ENCODE data around the gene UNC5B. TPM values are rescaled to one million over a fixed set of nuclear protein-coding genes. Genes with fewer than 3 reads are reported as not detected.

UNC5B gene
- total and polyA plus RNA-seq, 2 donors (not counting 1 experiment from before 2014, with no cell fraction given), result 2.5 to 60.8 TPM

DNA sequence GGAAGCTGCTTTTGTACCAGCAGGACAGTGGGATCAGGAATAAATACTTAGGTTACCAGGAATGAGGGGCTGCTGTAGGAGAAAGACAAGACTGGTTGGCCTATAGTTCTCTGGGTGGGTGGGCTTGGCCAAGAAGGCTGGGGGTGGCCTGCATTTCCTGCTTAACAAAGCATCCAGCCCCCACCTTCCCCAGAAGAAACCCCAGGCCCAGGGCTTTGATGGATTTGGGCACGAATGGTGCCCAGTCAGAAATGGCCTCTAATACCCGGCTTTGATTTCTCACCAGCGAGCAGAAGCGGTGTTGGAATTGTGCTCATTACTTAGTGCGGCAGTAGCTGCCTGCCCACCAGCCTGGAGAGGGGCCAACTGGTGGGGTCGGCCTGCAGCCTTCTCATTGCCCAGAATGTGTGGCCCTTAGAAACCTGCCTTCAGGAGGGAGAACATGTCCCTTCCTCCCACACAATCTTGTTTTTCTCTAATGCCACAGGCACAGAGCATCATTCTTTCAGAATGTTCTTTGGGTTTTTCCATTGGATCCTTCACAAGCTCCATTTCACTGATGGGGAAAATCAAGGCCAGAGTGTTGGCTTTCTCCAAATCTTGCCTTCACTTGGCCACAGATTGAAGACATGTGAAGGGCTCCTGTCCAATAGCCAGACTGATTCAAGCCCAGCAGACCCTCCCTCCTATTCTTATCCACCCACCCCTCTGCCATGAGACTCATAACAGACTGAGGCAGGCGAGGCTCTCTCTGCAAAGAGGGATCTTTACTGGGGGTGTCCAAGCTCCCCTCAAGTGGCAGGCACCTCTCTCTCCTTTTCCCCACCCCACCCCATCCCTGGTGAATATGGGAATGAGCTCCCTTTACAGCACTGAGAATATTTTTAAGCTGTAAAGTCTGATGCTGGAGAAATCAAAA is 2.5 kb downstream of the UNC5B start:
- no peak overlapping the region for H3K9ac ChIP-seq (ENCODE audit: insufficient read depth, low read length)
- H4K20me1 ChIP-seq (ENCODE audit: control insufficient read depth, extremely low read depth, insufficient read depth, low read length), result no peaks in the 10 kb centered on the region
- DNase-seq (ENCODE audit: low read depth in 2 of 2), result no peak
- peaks cover 13% of the 10 kb centered on the region for H3K27me3 ChIP-seq (ENCODE audit: control insufficient read depth, insufficient read depth, low read length)
- no peak overlapping the region for H3K27ac ChIP-seq (ENCODE audit: insufficient read depth, low read length)
- H3K79me2 ChIP-seq (ENCODE audit: control insufficient read depth, insufficient read depth, low read length), result no peaks in the 10 kb centered on the region
- TF ChIP-seq, protein P1, sequence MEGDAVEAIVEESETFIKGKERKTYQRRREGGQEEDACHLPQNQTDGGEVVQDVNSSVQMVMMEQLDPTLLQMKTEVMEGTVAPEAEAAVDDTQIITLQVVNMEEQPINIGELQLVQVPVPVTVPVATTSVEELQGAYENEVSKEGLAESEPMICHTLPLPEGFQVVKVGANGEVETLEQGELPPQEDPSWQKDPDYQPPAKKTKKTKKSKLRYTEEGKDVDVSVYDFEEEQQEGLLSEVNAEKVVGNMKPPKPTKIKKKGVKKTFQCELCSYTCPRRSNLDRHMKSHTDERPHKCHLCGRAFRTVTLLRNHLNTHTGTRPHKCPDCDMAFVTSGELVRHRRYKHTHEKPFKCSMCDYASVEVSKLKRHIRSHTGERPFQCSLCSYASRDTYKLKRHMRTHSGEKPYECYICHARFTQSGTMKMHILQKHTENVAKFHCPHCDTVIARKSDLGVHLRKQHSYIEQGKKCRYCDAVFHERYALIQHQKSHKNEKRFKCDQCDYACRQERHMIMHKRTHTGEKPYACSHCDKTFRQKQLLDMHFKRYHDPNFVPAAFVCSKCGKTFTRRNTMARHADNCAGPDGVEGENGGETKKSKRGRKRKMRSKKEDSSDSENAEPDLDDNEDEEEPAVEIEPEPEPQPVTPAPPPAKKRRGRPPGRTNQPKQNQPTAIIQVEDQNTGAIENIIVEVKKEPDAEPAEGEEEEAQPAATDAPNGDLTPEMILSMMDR (conservative IDR thresholded peaks at IDR 0.05 in 1 of 2, IDR thresholded peaks at IDR 0.05 in 1 of 2; ENCODE audit: low read depth in 1 of 2, low read length in 2 of 2), result no peak
- TF ChIP-seq EZH2 (IDR thresholded peaks at IDR 0.05; ENCODE audit: low read length, missing control alignments), result no peak
- no peak overlapping the region for H2AFZ ChIP-seq (ENCODE audit: low read length)
- H3K4me3 ChIP-seq (replicated peaks in 1 of 4; ENCODE audit: control extremely low read depth in 1 of 4, insufficient read depth in 1 of 4, low read depth in 3 of 4, low read length in 4 of 4), result peak overlapping the region in 2 of 4 experiments; percentile 78 to 87
- H3K4me1 ChIP-seq (ENCODE audit: control insufficient read depth, extremely low read depth, insufficient read depth, low read length), result peaks cover 6% of the 10 kb centered on the region
- H3K9me3 ChIP-seq (ENCODE audit: control insufficient read depth, insufficient read depth, low read depth, low read length), result no peaks in the 10 kb centered on the region
- peak overlapping the region; percentile 76 for H3K4me2 ChIP-seq (ENCODE audit: extremely low read depth, insufficient read depth, low read length)
- no peaks in the 10 kb centered on the region for H3K36me3 ChIP-seq (ENCODE audit: control insufficient read depth, insufficient read depth, low read length)

DNA sequence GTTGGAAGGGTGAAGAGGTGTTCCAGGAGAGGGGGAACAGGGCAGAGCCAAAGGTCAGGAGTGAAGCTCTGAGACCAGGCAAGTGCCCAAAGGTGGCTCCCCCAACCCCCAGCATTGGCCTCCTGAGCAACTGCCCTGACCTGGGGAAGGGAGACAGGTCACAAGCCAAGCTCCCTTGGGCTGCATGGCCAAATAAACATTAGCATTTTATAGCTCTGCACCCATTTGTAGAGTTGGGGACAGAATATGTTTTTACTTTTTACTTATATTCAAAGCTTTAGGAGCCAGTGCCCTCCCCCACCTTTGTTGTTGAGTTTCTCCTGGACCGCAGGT is 4.0 kb downstream of the UNC5B start:
- TF ChIP-seq, protein P1 (conservative IDR thresholded peaks at IDR 0.05 in 1 of 2, IDR thresholded peaks at IDR 0.05 in 1 of 2; ENCODE audit: low read depth in 1 of 2, low read length in 2 of 2), result no peak
- H3K4me1 ChIP-seq (ENCODE audit: control insufficient read depth, extremely low read depth, insufficient read depth, low read length), result peaks cover 6% of the 10 kb centered on the region
- H3K36me3 ChIP-seq (ENCODE audit: control insufficient read depth, insufficient read depth, low read length), result no peaks in the 10 kb centered on the region
- no peaks in the 10 kb centered on the region for H3K79me2 ChIP-seq (ENCODE audit: control insufficient read depth, insufficient read depth, low read length)
- H3K4me2 ChIP-seq (ENCODE audit: extremely low read depth, insufficient read depth, low read length), result peak overlapping the region; percentile 46
- no peaks in the 10 kb centered on the region for H3K9me3 ChIP-seq (ENCODE audit: control insufficient read depth, insufficient read depth, low read depth, low read length)
- no peak overlapping the region for H3K9ac ChIP-seq (ENCODE audit: insufficient read depth, low read length)
- H2AFZ ChIP-seq (ENCODE audit: low read length), result no peak overlapping the region
- H3K27ac ChIP-seq (ENCODE audit: insufficient read depth, low read length), result peak overlapping the region; percentile 44
- DNase-seq (ENCODE audit: low read depth in 2 of 2), result no peak
- H3K4me3 ChIP-seq (replicated peaks in 1 of 4; ENCODE audit: control extremely low read depth in 1 of 4, insufficient read depth in 1 of 4, low read depth in 3 of 4, low read length in 4 of 4), result peak overlapping the region in 2 of 4 experiments; percentile 60 to 78
- peaks cover 4% of the 10 kb centered on the region for H3K27me3 ChIP-seq (ENCODE audit: control insufficient read depth, insufficient read depth, low read length)
- no peaks in the 10 kb centered on the region for H4K20me1 ChIP-seq (ENCODE audit: control insufficient read depth, extremely low read depth, insufficient read depth, low read length)

DNA sequence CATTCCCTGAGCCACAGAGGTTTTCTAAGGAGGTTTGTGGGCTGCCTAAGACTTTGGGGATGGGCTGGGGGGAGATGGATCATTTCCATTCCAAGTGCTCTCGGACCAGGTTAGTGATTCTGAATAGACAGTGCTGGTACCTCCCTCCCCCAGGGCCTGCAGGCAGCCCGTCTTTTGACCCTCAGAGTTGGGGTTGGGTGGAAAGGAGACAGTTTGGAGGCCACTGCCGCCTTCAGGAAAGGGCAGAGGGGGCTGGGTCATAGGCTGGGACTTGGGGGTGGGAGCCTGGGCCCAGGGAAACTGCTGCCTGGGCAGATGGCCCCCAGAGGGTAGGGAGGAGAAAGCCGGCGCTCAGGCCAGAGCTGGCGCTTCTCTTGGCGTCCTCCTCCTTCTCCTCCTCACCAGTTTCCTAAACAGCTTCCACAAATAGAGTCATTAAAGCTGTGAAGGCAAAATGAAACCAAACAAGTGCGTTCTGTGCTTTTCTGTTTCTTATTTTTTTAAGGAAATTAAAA is 4.4 kb downstream of the UNC5B start:
- H4K20me1 ChIP-seq (ENCODE audit: control insufficient read depth, extremely low read depth, insufficient read depth, low read length), result no peaks in the 10 kb centered on the region
- no peaks in the 10 kb centered on the region for H3K79me2 ChIP-seq (ENCODE audit: control insufficient read depth, insufficient read depth, low read length)
- peak overlapping the region; percentile 44 for H3K27ac ChIP-seq (ENCODE audit: insufficient read depth, low read length)
- H3K4me2 ChIP-seq (ENCODE audit: extremely low read depth, insufficient read depth, low read length), result peak overlapping the region; percentile 46
- TF ChIP-seq, protein P1 (conservative IDR thresholded peaks at IDR 0.05 in 1 of 2, IDR thresholded peaks at IDR 0.05 in 1 of 2; ENCODE audit: low read depth in 1 of 2, low read length in 2 of 2), result no peak
- TF ChIP-seq EZH2 (IDR thresholded peaks at IDR 0.05; ENCODE audit: low read length, missing control alignments), result no peak
- no peaks in the 10 kb centered on the region for H3K36me3 ChIP-seq (ENCODE audit: control insufficient read depth, insufficient read depth, low read length)
- peaks cover 6% of the 10 kb centered on the region for H3K4me1 ChIP-seq (ENCODE audit: control insufficient read depth, extremely low read depth, insufficient read depth, low read length)
- no peaks in the 10 kb centered on the region for H3K27me3 ChIP-seq (ENCODE audit: control insufficient read depth, insufficient read depth, low read length)
- peak in 1 of 2 donors; percentile 40 for DNase-seq (ENCODE audit: low read depth in 2 of 2)
- peak overlapping the region; percentile 13 for H3K9ac ChIP-seq (ENCODE audit: insufficient read depth, low read length)
- peak overlapping the region; percentile 36 for H2AFZ ChIP-seq (ENCODE audit: low read length)
- H3K9me3 ChIP-seq (ENCODE audit: control insufficient read depth, insufficient read depth, low read depth, low read length), result no peaks in the 10 kb centered on the region
- peak overlapping the region; percentile 47 to 78 (median 61) for H3K4me3 ChIP-seq (replicated peaks in 1 of 4; ENCODE audit: control extremely low read depth in 1 of 4, insufficient read depth in 1 of 4, low read depth in 3 of 4, low read length in 4 of 4)

Data from fibroblast of lung (primary cell).